ENCODE measurements around the gene TSPAN9. TPM values are rescaled to one million over a fixed set of nuclear protein-coding genes. Genes with fewer than 3 reads are reported as not detected.

TSPAN9 gene
- total RNA-seq, 1 experiment from 2014 or later: 11.0 TPM

DNA sequence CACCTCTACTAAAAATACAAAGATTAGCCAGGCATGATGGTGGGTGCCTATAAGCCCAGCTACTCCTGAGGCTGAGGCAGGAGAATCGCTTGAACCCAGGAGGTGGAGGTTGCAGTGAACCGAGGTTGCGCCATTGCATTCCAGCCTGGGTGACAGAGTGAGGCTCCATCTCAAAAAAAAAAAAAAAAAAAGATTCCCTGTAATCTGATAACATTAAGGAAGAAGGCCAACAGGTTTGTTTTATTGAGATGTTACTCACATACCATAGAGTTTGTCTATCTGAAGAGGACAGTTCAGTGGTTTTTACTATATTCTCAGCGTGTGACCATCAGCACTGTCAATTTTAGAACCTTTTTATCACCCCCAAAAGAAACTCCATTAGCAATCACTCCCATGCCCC is 37.5 kb downstream of the TSPAN9 start:
- no peak for DNase-seq (ENCODE audit: low read depth)
- in situ Hi-C loops (cut with HindIII; ENCODE audit: low pct_unique_long_range_greater_than_20kb, low sequenced_read_pairs): no loop called here

DNA sequence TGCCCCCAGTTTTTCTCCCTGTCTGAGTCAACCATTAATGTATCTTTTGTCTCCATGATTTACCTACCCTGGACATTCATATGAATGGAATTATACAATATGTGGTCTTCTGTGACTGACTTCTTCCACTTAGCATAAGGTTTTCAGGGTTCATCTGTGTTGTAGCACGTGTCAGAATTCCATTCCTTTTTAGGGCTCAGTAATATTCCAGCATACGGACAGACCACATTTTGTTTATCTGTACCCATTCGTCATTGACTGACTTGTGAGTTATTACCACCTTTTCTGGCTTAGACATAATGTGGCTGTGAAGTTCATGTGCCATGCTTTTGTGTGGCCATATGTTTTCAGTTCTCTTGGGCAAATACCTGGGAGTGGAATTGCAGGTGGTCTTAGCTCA is 37.9 kb downstream of the TSPAN9 start:
- in situ Hi-C loops (cut with HindIII; ENCODE audit: low pct_unique_long_range_greater_than_20kb, low sequenced_read_pairs): no loop called here

DNA sequence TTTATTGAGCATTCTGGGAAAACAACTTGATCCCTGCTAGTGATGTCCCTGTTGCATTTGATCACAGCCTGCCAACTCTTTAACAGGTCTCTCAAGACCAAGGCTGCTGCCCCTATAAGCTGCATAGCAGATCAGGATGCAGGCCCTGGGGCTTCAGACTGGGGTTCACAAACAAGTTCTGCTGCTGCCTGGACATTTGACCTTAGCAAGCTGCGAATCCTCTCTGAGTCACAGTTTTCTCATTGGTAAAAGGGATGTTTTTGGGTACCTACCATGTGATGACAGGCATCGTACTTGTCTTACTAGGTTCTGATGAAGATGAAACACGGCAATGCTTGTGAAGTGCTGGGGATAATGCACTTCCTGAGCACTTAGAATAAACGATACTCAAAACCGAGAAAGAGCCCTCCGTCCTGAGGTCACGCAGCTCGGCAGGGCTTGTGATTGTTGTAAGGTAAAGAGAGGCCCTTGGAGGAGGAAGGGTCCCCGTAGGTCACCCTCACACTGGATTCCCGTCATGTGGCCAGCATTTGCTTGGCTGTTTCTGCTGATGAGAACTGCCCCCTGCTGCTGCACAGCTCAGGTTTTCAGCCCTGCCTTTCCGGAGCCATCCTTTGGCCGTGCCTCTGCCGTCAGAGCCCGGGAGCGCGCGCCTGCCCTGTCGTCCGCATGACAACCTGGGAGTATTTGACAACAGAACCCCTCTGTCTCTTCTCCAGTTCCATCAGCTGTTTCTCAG is 39.1 kb downstream of the TSPAN9 start:
- DNase-seq (ENCODE audit: low read depth): no peak
- in situ Hi-C loops (cut with HindIII; ENCODE audit: low pct_unique_long_range_greater_than_20kb, low sequenced_read_pairs): no loop called here

More for the DNA sequence above, 37.9 kb downstream of the TSPAN9 start:
- DNase-seq (ENCODE audit: low read depth): no peak

- in situ Hi-C loops (cut with HindIII; ENCODE audit: low pct_unique_long_range_greater_than_20kb, low sequenced_read_pairs): no loop called here
- DNase-seq (ENCODE audit: low read depth): no peak
These were observed 40.0 kb downstream of the TSPAN9 start for GRCh38 chr12:3117144-3117581.

- no peak for DNase-seq (ENCODE audit: low read depth)
These were observed 40.4 kb downstream of the TSPAN9 start for GRCh38 chr12:3117591-3118015.

DNA sequence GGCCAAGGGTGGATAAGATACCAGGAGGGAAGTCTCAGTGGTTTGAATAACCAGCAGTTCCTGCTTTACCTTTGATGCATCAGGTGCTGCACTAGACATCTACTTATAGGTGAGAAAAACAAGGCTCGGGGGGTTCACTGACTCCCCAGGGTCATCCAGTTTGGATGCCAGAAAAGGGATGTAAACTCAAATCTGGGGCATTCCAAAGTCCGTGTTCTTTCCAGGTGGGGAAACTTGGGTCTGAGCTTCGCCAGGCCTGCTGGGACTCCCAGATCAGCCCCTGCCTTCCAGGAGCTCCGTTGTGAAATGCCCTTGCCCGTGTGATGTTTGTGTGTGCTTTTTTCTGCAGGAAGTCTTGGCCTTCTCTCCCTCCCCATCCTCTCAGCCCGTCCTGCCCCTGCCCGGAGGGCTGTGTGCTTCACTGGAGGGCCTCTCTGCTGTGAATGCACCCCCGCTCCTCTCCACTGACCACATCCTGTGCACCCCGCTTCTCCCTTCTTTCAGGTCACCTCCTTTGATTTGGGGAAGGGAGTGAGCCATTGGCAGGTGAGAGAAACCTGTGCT is 42.1 kb downstream of the TSPAN9 start:
- DNase-seq (ENCODE audit: low read depth): no peak

More at GRCh38 chr12:3117591-3118015, 40.4 kb downstream of the TSPAN9 start:
- in situ Hi-C loops (cut with HindIII; ENCODE audit: low pct_unique_long_range_greater_than_20kb, low sequenced_read_pairs): no loop called here

DNA sequence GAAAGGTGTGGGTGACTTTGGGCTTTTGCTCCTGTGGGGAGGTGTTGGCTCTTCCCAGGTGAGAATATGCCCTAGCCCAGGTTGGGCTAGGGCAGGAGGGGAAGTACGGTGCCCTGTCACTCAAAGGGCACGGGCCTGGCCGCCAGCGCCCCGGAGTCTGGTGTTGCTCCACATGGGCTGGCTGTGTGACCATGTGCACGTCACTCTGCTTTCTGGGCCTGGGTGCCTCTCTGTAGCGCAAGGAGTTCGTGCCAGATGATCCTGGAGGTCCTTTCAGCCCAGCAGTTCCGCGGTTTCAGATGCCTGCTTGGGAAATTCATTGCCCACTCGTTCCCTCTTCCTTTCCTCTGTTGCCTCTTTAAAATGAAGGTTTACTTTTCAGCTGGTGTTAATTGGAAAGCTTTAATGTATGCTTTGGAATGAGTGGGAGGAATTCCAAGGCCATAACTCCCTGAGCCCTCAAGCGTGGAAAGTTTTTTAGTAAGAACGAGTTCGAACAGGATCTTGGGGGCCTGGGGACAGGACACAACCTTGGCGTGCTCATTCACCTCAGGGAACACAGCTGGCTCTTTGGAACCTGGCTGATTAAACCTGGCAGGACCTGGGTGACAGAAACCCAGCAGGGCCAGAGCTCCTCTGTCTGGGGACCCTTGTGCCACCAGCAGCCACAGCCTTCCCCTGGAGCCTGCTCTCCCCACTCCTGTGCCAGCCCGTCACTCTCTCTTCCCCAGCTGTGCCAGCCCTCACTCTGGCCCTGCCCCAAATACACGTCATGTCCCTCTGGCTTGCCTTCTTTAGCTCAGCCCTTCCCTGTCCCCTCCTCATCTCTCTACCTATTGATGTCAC is 42.8 kb downstream of the TSPAN9 start:
- no peak for DNase-seq (ENCODE audit: low read depth)
- in situ Hi-C loops (cut with HindIII; ENCODE audit: low pct_unique_long_range_greater_than_20kb, low sequenced_read_pairs): no loop called here

More for the DNA sequence above, 42.1 kb downstream of the TSPAN9 start:
- in situ Hi-C loops (cut with HindIII; ENCODE audit: low pct_unique_long_range_greater_than_20kb, low sequenced_read_pairs): no loop called here

DNA sequence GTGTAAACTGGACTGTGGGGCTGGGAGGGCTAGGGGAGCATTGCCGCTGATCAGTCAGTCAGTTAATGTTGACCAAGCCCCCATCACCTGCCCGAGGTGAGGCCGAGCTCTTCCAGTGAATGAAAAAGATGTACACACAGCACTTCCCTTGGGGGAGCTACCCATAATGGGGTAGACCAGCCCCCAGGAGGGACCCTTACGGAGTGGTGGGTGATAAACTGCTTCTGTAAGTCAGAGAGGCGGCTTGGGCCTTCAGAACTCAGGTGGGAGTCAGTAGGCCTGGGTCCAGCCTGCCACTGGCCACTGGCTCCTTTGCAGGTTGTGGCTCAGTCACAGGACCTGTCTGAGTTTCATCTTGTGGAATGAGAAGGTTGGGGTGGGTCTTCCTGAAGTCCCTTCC is 43.5 kb downstream of the TSPAN9 start:
- in situ Hi-C loops (cut with HindIII; ENCODE audit: low pct_unique_long_range_greater_than_20kb, low sequenced_read_pairs): no loop called here
- DNase-seq (ENCODE audit: low read depth): no peak

GRCh38 chr12:3122841-3123678 is 45.9 kb downstream of the TSPAN9 start:
- DNase-seq (ENCODE audit: low read depth): no peak
- in situ Hi-C loops (cut with HindIII; ENCODE audit: low pct_unique_long_range_greater_than_20kb, low sequenced_read_pairs): no loop called here

GRCh38 chr12:3123729-3124128 is 46.5 kb downstream of the TSPAN9 start:
- in situ Hi-C loops (cut with HindIII; ENCODE audit: low pct_unique_long_range_greater_than_20kb, low sequenced_read_pairs): no loop called here
- no peak for DNase-seq (ENCODE audit: low read depth)

DNA sequence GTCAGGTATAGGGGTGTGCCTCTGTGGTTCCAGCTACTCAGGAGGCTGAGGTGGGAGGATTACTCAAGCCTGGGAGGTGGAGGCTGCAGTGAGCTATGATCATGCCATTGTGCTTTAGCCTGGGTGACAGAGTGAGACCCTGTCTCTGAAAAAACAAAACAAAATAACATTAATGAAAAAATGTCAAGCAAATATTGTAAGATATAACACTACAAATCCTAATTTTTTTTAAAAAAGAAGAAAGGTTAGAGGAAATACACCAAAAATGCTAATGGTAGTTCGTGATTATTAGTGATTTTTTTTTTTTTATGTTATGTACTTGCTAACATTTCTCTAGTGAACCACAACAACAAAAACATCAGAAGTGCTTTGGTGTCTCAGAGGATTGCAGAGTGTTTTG is 47.7 kb downstream of the TSPAN9 start:
- DNase-seq (ENCODE audit: low read depth): no peak
- in situ Hi-C loops (cut with HindIII; ENCODE audit: low pct_unique_long_range_greater_than_20kb, low sequenced_read_pairs): no loop called here

- in situ Hi-C loops (cut with HindIII; ENCODE audit: low pct_unique_long_range_greater_than_20kb, low sequenced_read_pairs): no loop called here
- no peak for DNase-seq (ENCODE audit: low read depth)
These were observed 48.5 kb downstream of the TSPAN9 start for GRCh38 chr12:3125674-3126073.

GRCh38 chr12:3127832-3128231 is 50.7 kb downstream of the TSPAN9 start:
- in situ Hi-C loops (cut with HindIII; ENCODE audit: low pct_unique_long_range_greater_than_20kb, low sequenced_read_pairs): no loop called here
- DNase-seq (ENCODE audit: low read depth): no peak

DNA sequence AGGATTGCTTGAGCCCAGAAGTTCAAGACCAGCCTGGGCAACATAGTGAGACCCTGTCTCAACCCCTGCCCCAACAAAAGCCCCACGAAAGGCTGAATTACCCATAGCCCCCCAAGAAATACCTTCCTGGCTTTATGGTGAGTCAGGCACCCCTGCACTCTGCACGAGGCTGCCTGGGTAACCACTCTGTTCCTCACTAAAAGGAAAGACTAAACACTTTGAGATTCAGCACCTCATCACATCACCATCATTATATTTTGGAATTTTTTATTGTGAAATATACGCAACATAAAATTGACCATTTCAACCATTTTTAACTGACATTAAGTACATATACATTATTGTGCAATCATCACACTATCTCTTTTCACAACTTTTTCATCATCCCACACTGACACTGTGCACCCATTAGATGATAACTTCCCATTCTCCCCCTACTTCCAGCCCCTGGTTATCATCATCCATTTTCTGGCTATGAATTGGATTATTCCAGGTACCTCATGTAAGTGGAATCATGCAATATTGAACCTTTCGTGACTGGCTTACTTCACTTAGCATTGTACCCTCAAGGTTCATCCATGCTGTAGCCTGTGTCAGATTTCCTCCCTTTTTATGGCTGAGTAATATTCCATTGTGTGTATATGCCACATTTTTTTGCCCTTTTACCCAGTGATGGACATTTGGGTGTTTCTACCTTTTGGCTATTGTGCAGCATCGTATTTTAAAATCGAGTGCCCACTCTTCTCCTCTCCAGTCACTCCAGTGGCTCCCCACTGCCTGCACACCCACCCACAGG is 51.5 kb downstream of the TSPAN9 start:
- in situ Hi-C loops (cut with HindIII; ENCODE audit: low pct_unique_long_range_greater_than_20kb, low sequenced_read_pairs): no loop called here
- DNase-seq (ENCODE audit: low read depth): no peak

DNA sequence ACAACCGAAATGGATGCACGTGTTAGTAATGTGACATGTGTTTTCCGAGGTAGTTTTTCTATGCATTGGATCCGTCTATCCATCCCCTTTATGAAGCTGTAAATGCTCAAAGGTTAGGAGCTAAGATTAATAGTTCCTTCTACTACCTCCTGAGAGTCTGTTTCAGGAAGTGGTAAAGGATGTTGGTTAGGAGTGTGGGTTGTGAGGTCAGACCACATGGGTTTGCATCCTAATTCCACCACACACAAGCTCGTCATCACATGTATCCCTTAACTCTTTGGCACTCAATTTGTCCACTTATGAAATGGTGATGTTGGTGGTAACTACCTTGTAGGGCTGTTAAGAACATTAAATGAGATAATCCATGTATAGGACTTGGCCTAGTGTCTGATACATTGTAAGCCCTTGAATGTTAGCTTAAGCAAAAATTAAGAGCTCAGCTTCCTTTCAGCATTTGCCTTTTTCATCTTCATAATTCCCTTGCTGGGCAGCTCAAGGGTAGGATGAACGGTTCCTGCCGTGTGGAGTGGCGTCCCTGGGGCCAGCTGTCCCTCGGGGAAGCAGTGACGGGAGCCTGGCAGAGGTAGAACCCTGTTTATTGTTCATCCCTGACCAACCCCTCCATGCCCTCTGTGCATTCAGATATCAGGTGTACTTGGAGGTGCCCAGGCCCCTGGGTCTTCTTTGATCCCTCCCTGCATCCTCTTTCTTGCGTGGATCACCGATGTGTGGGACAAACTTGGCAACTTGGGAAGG is 52.3 kb downstream of the TSPAN9 start:
- in situ Hi-C loops (cut with HindIII; ENCODE audit: low pct_unique_long_range_greater_than_20kb, low sequenced_read_pairs): no loop called here
- no peak for DNase-seq (ENCODE audit: low read depth)

DNA sequence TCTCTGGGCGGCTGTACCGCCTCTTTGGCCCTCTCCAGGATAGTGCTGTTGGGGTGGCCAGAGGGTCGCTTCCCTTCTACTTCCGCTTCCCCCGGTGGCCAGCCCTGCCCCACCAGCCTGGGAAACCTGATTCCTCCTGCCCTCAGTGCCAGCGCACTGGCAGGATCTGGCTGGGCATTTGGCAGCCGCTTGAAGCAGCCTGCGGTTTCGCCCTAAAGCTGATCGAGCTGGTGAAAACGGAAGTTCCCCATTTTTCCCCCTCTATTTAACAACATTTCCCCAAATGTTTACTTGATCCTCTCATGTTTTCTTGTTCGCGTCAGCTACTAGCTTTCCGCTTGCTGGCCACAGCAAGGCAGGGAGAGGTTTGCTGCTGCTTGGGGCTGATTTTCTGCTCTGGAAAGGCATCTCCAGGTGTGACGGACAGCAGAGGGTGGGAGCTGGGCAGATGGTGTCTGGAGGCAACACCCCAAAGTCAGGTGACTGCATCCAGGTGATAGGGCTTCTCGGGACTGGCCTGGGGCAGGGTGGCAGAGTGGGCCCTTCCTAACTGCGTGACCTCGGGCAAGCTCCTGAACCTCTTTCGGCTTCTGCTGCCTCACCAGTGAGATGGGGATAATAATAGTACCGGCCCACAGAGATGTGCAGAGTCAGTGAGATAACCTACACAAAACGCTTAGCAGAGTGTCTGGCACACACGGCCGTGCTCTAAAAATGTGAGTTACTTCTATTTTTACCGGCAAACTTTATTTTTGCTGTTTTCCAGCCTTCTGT is 53.1 kb downstream of the TSPAN9 start:
- DNase-seq (ENCODE audit: low read depth): no peak
- in situ Hi-C loops (cut with HindIII; ENCODE audit: low pct_unique_long_range_greater_than_20kb, low sequenced_read_pairs): no loop called here
